GM18498 (cell line): Measurements from ENCODE around the gene USP12.

Experiments used
- ATAC-seq: cut with Tn5 transposase; IDR thresholded peaks from one replicate; pipeline ENCODE4 v1.9.1; 2021; ENCODE audit warnings: mild to moderate bottlenecking, moderate library complexity; ENCODE audit not compliant: unreplicated experiment

The USP12 gene

DNA sequence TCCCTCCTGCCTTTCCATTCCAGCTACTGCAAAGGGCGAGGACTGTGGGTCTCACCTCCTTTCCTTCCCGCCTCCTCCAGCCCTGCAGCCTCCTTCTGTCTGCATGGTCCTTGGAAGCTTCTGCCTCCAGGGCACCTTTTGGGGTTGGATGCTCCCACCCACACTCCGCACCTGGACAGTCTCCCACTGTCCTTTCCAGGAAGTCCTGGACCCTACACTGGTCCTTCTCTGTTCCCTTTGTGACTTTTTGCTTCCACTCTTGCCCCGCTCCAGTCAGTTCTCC lies 130.8 kb downstream of the USP12 start:
- ATAC-seq = no peak

DNA sequence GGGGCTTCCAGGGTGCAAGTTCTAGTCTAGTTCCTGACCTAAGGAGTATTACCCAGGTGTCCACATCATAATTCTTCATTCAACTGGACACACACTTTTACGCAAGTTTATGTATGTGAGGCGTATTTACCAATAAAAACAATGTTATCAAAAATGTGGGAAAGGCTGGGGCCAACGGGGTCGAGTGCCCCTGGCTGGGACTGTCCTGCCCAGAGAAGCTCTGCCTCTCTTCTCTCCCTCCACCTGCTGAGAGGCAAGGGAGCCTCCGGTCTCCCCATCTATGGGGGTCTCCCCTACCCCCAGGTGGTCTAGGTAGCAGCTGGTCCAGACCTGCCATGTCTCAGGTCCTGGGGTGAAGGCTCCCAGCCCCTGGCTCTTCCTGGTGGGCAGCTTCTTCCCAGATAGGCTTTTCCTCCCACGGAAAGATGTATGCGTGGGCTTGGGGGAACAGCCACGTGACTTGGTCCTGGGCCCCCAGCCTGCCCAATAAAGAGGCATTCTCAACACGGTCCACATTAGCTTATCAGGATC lies 132.4 kb downstream of the USP12 start:
- no peak for ATAC-seq

DNA sequence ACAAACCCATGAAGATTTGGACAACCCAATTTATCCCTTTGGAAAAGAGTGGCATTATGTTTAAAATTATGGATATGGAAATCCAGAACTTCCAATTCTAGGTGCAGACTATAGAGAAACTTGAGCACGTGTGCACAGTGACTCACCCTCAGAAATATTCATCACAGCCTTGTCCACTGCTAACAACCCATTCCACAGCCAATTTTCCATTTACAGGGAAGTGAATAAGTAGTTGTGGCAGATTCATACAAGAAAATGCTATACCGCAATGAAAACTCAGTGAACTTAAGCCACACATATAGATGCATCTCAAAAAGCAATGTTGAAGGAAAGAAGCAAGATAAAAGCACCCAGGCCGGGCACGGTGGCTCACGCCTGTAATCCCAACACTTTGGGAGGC lies 133.3 kb downstream of the USP12 start:
- ATAC-seq = no peak

DNA sequence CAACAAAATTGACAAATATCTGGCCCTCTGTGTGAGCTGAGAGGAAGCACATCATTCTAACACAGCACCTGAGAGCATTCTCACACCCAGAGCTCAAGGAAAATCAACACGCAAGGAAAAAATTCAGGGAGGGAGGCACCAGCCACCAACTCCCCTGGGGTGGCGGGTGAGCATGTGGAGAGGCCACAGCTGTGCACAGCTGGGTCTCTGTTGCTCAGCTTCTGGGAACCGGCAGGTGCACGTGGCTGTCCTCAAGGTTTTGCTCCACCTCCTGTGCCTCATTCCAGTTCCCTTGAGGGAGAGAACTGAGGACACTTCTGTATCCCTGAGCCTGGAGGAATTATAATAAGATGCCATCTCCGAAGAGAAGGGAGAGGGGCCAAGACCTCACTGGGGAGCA lies 134.0 kb downstream of the USP12 start:
- ATAC-seq = no peak

GRCh38 chr13:27037171-27037570 lies 134.4 kb downstream of the USP12 start:
- no peak for ATAC-seq

DNA sequence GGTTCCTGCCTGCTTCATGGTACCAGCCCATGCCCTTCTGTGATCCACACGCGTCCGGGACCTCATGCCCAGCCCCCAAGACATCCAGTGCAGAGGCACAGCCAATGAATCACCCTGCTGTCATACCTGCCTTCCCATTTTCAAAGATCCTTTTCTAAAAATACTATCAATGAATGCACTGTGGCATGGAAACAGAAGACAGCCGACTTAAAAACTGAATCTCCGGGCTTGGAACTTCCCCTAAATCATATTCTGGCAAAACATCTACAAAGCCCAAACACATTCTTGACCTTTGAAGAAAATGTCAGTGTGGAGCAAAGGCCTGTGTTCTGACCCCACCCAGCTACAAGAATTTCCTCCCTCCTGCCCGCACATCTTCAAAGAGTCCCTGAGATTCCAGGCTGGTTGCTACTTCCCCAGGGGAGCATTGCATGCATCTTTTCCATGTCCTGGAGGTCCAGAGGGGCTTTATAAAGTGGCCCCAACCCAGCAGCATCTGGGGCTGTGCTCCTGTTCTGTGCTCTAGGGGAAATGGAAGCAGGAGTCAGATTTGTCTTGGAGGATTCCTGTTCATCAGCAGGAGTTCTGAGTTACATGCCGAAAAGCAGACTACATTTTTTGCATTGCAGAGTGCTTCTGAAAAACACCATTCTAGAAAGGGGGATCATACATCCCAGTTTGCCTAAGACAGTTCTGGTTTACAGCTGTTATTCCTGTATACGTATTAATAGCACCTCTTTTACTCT lies 135.2 kb downstream of the USP12 start:
- ATAC-seq = no peak

DNA sequence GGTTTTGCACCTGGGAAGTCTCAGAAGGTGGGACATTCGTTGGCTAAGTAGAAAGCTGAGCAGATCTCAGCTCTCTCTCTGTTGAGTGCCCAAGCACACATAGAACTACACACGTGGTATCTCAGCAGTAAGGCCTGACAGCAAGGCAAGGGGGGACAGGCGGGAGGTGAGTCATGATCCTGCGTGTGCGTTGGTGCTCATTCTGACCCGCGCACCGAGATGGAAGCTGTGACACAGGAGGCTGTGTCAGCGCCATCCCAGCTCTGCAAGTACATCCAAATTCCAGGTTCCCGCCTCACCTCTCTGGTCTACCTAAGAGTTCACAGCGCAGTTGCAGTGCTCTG lies 135.7 kb downstream of the USP12 start:
- ATAC-seq = no peak

DNA sequence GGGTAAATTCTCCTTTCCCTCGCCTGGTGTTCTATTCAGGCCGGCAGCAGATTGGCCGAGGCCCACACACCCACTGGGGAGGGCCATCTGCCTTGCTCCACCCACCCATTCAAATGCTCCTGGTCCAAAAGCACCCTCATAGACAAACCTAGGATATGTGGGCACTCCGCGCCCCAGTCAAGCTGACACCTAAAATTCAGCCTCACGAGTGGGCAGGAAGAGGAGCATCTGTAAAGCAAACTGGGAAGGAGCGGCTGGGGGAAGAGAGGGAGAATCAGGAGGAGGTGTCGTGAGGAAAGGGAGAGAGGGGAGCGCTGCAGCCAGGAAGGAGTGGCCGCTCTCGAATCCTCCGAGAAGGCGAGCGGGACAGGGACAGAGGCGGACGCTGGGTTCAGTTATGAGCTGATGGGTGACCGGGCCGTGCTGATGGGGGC lies 136.9 kb downstream of the USP12 start:
- ATAC-seq = no peak

DNA sequence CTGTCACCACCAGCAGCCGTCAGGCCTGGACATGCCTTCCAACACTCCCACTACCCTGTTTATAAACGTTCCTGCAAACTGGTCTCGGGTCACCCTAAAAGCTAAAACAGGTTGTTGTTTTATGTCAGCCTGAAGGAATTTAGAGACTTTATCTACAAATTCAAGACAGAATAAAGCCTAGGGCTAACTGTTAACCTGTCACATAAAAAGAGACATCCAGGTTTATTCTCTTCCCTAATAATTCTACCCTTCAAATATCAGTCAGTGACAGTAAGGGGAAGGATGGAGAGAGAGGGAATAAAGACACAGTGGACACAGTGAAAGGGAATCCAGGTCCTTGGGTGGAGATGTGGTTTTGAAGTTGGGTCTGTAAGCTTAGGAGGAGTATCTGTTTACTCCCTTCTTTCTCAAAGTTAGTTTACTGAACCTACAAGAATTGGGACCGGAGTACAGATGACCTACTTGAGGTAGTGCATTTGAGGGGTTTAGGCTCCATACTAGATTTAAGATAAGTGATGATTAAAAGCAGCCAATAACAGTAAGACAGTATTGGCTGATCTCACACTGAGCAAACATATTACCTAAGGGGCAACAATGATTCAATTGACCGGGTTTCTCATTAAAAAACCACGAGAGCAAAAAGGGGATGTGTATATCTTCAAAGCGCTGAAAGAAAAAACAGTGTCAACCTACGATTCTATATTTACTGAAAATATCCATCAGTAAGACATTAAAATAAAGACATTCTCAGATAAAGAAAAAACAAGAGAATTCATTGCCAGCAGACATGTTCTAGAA lies 142.7 kb downstream of the USP12 start:
- no peak for ATAC-seq

- ATAC-seq = no peak
These were observed 144.4 kb downstream of the USP12 start for GRCh38 chr13:27027086-27027667.

GRCh38 chr13:27026396-27026795 lies 145.2 kb downstream of the USP12 start:
- ATAC-seq = no peak

- ATAC-seq = no peak
These were observed 146.7 kb downstream of the USP12 start for GRCh38 chr13:27024776-27025492.

DNA sequence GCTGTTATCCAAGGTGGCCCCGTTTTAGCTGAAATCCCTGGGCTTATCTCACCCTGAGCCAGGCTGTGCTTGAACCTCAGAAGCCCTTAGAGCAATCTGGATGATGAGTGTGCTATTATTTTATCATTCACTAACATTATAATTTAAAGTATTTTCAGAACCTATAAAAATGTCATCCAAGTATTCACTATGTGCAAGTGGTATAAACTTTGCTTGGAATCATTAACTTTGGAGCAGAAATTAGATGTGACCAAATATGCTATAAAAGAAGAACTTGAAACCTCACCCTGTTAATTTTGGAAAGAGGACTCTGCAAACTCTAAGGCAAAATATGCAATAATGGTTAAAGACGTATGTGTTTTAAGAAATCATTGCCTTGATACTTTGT lies 147.5 kb downstream of the USP12 start:
- ATAC-seq = no peak

DNA sequence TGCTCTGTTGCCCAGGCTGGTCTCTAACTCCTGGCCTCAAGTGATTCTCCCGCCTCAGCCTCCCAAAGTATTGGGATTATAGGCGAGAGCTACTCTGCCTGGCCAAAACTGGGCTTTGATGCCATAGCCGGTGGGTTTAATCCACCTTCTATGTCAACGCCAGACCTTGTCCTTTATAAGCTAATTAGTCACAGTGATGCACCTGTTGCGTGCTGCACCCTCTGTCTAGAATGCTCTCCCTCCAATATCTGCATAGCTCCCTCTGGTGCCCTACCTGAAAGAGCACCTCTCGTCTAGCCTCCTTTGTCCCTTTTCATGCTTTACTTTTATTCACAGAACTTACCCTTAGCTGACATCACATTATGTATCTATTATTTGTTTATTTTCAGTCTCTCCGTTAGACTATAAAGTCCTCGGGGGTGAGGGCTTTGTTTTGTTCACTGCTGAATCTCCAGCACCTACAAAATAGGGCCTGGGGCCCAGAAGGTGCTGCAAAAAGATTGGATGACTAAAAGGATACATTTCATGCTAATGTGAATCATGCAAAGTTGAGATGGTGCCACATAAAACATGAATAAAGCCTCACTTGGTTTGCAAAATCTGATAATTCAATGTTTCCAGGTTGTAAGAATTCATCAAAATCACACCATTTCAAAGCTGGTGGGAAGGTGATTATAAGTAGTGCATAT lies 148.1 kb downstream of the USP12 start:
- no peak for ATAC-seq

- ATAC-seq = no peak
These were observed 148.9 kb downstream of the USP12 start for GRCh38 chr13:27022571-27023311.

GRCh38 chr13:27020415-27020814 lies 151.2 kb downstream of the USP12 start:
- ATAC-seq = no peak

GRCh38 chr13:27018882-27019281 lies 152.7 kb downstream of the USP12 start:
- no peak for ATAC-seq

- no peak for ATAC-seq
These were observed 153.2 kb downstream of the USP12 start for GRCh38 chr13:27018344-27018861.

DNA sequence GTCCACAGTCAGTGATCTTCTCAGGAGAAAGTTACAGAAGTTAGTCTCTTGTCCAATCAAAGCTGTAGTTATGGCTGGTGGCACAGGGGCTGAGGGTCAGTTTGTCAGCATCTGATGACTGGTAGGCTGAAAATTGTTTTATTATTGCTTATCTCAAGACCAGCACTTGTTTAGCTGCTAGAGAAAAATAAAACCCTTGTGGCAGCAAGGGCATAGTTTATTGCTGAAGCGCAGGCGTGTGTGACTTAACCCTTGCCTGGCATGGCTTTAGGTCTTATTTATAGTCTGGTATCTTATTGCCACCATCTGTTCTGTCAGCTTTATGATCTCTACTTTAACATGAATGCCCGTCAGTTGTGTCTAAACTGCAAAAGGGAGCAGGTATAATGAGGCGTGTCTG lies 154.7 kb downstream of the USP12 start:
- ATAC-seq = no peak
